Activated CD8-positive, alpha-beta memory T cell treated with anti-CD3 and anti-CD28 coated beads, Interleukin-2, amount 50 U/mL, for 4 hours (primary cell): ENCODE data around the gene SPCS3.

Experiments used
- DNase-seq: peaks from one replicate; pipeline ENCODE4 v3.0.0-alpha.2; 2020

SPCS3 gene

DNA sequence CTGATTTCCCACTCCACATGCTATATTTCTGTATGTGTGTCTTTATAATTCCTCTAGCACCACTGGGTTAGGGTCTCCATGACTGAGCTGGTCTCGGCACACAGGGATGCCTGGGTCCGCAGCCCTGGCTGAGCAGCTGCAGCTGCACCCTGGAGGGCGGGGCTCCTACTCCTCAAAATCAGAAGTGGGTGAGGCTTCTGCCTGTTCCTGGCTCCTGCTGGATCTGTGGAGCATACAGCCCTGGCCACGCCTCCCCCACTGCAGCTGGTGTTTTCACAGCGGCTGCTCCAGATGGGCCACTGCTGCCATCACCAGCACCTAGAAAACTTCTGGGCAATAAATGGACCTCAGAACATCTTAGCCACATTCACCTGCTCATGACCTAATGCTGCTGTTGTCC is 30.9 kb downstream of the SPCS3 start:
- DNase-seq: no peak

DNA sequence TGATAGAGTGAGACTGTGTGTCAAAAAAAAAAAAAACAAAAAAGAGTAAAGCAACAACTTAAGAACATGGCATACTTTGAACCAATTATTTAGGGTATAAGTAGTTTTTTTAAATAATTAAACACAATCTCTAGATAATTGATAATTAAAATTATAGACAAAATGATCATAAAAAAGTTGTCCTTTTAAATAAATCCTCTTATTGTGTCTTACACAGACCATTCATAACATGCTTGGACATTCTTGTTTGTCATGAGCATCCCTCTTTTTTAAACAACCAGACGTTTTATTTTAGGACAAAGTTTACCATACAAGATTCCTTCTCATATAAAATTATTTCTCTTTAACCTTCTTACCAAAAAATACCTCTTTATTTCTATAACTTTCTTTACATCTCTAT is 35.1 kb downstream of the SPCS3 start:
- no peak for DNase-seq

DNA sequence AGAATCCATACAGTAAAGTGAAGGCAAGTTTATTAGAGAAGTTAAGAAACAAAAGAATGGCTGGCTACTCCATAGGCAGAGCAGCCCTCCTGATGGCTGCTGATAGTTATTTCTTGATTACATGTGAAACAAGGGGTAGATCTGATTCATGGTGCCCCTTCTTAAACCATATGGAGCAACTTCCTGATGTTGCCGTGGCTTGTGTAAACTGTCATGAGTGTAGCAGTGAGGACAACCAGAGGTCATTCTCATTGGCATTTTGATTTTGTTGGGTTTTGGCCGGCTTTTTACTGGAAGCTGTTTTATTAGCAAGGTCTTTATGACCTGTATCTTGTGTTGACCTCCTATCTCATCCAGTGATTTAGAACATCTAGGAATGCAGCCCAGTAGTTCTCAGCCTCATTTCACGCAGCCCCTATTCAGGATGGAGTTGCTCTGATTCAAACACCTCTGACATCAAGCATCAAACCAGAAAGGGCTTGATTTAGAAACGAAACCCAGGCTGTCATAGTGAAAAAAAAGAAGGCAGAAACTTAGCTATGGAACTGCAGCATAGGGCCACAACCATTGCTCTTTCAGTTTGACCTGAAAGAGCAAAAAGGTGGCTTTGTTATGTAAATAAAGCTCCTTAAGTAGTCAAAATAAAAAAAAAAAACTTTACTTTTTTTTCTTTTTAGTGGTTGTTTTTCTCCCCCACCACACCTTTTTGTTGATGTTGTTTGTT is 37.8 kb downstream of the SPCS3 start:
- no peak for DNase-seq

DNA sequence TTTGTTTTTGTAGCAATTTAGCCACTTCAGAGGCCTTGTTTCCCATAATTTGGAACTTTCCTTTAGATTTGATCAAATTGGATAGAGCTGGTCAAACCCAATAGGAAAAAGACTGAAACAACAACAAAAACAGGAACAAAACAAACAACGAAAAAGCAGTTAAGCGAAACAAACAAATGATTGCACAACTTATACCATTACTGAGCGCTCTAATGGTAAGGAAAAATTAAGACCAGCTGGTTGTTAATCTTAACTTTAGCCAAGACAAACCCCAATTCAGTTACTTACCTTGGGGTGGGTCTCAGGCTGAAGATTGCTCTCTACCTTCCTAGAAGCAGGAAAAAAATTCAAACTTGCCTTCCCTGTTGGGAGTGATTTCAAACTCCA is 38.3 kb downstream of the SPCS3 start:
- DNase-seq: no peak

DNA sequence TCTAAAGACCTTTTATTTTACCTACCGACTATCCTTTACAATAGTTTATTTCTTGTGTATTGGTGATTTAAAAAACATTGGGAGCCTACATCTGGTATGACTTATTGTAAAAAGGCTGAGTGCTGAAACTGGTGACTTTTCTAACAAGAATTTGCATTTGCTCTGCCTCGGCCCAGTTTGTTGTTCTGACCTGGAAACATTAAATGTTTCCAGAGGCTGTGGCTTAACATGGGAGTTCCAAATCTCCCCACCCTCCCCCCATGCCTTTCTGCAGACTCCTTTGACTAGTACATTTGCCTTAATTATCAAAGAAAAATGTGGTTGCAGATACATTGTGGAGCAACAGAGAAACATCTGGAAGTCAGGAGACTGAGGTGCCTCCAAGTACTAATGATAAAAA is 39.8 kb downstream of the SPCS3 start:
- DNase-seq: no peak

DNA sequence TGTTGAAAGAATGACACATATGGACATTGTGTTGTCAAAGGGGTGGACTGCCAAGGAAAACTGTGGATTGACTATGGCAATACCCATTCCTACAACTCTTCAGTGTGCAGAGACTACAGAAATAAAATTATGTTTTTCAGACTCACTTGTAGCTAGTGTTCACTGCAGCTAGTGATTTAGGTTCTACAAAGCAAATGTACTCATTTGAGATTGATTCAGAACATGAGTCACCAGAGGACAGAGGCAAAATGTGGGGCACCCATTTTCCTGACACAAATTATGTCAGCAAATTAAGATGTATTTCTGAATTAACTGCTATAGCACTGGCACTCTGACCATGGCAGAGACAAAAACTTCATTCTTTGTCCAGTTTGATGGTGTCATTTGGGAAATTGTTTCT is 40.7 kb downstream of the SPCS3 start:
- no peak for DNase-seq

DNA sequence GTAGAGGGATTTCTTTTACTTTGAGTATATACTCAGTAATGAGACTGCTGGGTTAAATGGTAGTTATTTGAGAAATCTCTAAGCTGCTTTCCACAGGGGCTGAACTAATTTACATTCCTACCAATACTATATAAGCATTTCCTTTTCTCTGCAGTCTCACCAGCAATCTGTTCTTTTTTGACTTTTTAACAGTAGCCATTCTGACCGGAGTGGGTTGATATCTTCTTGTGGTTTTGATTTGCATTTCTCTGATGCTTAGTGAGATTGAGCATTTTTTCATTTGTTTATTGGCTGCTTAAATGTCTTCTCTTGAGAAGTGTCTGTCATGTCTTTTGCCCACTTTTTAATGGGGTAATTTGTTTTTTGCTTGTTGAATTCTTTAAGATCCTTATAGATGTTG is 43.3 kb downstream of the SPCS3 start:
- no peak for DNase-seq

DNA sequence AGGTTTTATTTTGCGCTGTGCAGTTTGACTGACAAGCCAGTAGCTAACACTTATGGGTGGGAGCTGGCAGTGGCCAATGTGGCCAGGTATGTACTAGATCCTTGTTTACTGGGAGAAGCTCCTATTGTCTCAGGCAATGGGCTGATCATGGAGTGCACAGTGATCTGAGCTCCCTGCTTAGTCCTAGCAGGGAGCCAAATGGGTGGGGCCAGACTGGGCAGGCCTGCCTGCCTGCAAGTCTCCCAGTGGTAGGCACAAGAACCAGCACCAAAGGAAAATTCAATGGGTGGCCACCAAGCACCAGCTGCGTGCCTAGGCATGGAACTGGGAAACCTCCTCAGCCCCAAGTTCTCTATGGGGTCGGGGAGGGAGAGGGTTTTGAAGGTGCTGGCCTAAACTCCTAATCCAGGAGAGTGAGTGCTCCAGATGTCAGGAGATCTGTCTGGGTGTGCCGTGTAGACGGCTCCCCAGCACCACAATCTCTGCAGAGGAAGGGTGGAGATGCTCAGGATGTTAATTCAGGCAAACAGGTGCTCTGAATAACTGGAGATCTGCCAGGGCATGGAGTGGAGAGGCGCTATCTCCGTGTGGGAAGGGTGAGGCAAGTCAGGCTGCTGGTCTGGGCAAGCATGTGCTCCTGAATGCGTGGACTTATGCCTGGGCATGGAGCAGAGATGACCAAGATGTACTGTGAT is 48.2 kb downstream of the SPCS3 start:
- DNase-seq: no peak

DNA sequence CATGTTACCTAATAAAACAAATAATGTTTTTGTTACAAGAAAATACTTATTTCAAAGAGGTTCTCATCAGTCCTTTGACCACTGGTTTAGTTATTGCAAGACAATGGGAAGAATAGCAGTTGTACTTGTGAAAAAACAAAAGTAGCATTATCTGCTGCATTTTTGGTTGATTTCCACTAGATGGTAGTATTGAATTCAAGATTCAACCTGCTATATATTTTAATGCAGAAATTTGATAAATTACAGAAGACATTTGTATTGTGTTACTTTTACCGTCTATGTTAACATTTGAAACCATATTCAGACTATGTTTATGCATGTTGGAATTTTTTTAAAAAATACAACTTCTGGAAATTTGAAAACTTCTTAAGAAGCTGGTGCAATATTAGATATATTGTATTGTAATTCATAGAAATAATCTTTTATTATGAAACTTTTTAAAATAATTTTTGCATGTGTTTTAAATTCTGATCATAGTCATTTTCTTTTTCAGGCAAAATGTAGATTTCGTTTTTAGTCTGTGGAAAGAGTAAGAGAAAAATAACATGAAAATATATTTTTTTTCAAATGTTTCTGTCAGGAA is 56.4 kb downstream of the SPCS3 start:
- DNase-seq: no peak

DNA sequence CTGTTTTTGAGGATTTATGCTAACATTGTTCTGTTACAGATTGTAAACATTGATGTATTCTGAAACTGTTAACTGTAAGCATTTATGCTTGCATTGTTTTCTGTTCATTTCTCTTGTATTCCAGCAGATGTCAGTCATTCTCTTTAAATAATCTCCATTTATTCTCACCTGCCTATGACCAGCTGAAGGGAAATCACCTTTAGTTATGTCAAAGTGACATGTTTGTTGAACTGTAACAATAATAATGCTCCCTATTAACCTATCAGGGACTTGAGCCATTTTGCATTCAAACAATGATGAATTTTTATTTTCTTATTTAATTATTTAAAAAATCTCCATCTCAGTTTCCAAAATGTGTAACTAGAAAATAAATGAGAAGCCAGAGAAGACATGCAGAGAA is 58.0 kb downstream of the SPCS3 start:
- DNase-seq: no peak

DNA sequence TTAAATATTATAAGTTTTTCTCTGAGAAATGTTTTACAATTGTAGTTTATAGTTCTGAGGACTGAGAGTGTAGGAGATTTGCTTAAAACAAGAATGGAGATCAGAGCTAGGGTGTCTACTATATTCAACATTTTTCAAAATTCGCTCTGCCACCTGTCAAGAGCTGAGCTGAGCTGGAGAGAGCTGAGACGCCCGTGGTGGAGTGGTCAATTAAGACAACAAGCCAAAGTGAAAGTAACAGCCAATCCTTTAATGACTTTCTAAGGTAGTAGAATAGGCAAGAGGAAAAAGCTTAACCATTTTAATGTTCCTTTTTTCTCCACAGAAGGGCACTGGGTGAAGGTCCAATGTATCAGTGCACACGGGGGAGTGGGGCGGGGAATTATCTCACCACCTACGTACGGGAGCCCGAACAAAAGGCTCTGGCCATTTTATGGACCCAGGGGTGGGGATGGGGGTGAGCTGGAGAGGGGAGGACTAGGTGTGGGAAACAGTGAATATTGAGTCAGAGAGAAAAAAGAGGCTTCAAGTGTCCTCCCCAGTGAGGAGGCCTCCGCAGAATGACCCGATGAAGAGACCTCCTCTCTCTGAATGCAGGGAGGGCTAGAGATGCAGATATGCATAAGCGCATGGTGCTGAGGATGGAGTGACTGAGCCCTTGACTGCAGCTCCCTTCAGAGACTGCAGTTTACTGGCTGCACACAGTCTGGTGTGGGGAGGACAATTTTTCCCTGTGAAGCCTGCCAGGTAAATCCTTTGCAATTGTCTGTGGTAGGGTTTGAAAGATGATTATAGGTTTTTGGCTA is 60.8 kb downstream of the SPCS3 start:
- DNase-seq: no peak
